Measurements from ENCODE around the gene SCNM1.
"Not testable (repeated sequence)": the region's sequence is repeated elsewhere in the genome, so short reads cannot be mapped to it uniquely, and the experiment has no call there.

The SCNM1 gene

GRCh38 chr1:151193304-151193703 lies 27.4 kb downstream of the SCNM1 start:
- no peak for DNase-seq (ENCODE audit: low read depth, low spot score)

DNA sequence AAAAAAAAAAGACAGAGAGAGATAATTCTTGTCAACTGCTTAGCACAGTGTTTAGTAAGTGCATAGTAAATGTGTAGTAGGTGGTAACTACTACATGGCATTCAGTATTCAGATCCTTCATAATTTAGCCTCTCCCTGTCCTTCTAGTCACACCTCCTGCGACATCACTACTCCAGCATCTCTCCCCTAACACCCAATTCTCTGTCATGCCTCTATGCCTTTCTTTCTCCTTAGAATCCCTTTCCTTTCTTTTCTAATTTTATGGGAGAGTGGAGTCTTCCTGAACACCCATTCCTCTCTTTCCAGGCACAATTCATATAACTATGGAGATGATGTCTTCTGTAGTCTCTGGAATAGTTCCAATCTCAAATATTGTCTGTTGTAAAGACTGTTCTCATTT lies 27.9 kb downstream of the SCNM1 start:
- no peak for DNase-seq (ENCODE audit: low read depth, low spot score)

GRCh38 chr1:151194894-151195594 lies 29.1 kb downstream of the SCNM1 start:
- not testable (repeated sequence) for DNase-seq (ENCODE audit: low read depth, low spot score)

DNA sequence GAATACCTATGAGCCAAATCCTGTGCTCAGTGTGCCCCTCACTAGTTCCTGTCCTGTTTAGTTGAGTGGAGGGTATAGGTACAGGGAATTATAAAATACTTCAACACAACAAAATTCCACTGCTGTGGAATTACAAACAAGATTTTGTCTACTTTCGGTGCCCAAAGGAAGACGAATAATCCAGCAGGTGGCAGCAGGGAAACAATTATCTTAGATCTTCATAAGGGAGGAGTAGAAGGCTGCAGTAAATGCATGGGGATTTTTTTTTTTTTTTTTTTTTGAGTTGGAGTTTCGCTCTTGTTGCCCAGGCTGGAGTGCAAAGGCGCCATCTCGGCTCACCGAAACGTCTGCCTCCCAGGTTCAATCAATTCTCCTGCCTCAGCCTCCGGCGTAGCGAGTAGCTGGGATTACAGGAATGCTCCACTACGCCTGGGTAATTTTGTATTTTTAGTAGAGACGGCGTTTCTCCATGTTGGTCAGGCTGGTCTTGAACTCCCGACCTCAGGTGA lies 30.4 kb downstream of the SCNM1 start:
- no peak for DNase-seq (ENCODE audit: low read depth, low spot score)

GRCh38 chr1:151197863-151198253 lies 31.9 kb downstream of the SCNM1 start:
- no peak for DNase-seq (ENCODE audit: low read depth, low spot score)

- peak; percentile 93 for DNase-seq (ENCODE audit: low read depth, low spot score)
These were observed 32.5 kb downstream of the SCNM1 start, which contains the start of gene PIP5K1A for GRCh38 chr1:151198254-151199127. Gene PIP5K1A, plus strand, starts transcription at chr1:151198552. Its CDS starts 445 bp downstream, at chr1:151198997.

- no peak for DNase-seq (ENCODE audit: low read depth, low spot score)
These were observed 34.1 kb downstream of the SCNM1 start for GRCh38 chr1:151199873-151200581.

GRCh38 chr1:151205381-151205965 lies 39.5 kb downstream of the SCNM1 start:
- DNase-seq (ENCODE audit: low read depth, low spot score): not testable (repeated sequence)

DNA sequence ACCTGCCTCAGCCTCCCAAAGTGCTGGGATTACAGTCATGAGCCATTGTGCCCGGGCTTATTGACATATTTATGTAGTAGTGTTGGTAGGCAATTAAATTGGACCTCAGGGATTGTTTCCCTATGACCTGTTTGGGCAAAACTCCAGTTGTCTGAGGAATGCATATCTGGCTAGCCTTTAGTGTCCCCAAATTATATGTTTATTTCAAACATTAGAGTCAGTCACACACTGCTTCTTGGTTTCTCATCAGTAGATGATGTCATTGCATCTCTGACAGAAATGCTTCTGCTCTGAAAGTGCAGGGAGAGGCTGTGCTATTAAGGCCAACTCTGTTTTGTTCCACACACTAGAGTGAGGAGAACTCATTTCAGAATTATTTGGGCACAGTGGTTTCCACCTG lies 44.9 kb downstream of the SCNM1 start:
- no peak for DNase-seq (ENCODE audit: low read depth, low spot score)

DNA sequence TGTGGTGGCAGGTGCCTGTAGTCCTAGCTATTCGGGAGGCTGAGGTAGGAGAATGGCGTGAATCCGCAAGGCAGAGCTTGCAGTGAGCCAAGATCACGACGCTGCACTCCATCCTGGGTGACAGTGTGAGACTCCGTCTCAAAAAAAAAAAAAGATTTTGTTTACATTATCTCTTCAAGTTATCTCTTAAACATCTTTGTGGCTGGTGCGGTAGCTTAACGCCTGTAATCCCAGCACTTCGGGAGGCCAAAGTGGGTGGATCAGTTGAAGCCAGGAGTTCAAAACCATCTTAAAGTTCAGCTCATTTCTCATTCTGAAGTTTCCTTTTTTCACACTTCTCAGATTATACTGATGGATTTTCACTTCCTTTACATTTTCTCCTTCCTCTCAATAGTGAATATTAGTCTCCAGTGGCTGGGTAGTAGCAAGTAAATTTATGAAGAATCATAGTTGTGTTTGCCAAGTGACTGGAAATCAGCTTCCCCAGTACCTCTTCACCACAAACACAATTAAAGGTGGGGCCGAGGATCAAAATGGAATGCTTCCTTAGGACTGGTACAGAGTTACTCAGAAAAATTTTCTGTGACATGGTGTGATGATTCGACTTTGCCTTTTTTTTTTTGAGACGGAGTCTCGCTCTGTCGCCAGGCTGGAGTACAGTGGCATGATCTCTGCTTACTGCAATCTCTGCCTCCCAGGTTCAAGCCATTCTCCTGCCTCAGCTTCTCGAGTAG lies 46.2 kb downstream of the SCNM1 start:
- no peak for DNase-seq (ENCODE audit: low read depth, low spot score)

GRCh38 chr1:151213560-151213959 lies 47.6 kb downstream of the SCNM1 start:
- DNase-seq (ENCODE audit: low read depth, low spot score): no peak
